Retinal pigment epithelial cell (primary cell): Measurements from ENCODE around the gene TGFBR3L.

ENCODE experiments used
- DNase-seq: peaks from one replicate; pipeline ENCODE4 v3.0.0-alpha.2; 2010; ENCODE audit warnings: low read depth
- H3K4me3 ChIP-seq: 2 replicates; pipeline ENCODE4 v1.5.1; 2011; ENCODE audit warnings: mild to moderate bottlenecking, low read length, control low read depth, moderate library complexity
- CTCF ChIP-seq: conservative IDR thresholded peaks from 2 replicates; pipeline ENCODE4 v1.5.1; 2011; ENCODE audit warnings: low read depth, low read length, control low read depth, inconsistent platforms

Gene TGFBR3L

DNA sequence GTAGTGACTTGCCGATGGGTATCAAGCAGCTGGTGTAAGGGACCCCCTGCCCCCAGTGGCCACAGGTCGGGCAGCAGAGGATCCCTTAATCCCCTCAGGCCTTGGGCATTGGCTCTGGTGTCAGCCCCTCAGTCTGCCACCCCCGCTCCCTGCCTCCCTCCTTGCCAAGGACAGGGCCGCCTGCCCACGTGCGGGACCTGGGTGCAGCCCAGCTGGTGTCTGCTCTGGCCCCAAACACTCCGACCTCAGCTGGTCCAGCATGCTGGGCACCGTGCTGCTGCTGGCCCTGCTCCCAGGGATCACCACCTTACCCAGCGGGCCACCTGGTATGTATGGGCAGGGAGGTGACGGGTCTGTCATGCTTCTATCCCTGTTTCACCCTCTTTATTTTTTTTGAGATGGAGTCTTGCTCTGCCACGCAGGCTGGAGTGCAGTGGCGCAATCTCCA, at the start of gene TGFBR3L:
Gene TGFBR3L, plus strand, starts transcription at position 233 of the 448 bp plus-strand sequence.
- no peak for DNase-seq
- no peak within 1 kb of the TSS for H3K4me3 ChIP-seq
- TF ChIP-seq CTCF: no peak

- TF ChIP-seq CTCF: no peak
- DNase-seq: no peak
Observed at GRCh38 chr19:7865262-7865911, 49.2 kb upstream of the TGFBR3L start.

DNA sequence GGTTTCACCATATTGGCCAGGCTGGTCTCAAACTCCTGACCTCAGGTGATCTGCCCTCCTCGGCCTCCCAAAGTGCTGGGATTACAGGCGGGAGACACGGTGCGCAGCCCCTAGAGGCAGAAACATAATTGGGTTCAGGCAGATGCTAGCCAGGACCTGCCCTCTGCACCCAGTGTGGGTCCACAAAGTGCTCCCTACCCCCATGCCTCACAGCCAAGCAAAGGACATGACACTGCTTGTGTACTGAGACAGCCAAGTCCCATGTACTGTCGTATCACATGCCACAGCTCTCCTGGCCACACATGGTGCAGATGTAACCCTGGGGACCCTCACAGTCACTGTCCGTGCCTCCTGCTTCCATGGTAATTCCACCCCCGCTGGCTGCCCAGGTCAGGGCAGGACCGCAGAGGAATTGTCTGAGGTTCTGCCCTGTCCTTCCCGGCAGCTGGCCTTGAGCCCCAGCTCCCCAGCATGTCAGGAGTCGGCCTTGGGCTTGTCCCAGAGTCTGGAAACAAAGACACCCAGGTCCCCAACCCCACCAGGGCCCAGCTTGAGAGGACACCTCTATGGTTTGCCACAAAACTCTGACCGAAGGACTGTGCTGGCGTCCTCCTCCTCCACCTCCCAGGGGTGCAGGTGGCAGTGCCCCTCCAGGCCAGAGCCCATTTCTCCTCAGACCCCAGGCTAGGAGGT, 48.1 kb upstream of the TGFBR3L start:
- no peak for DNase-seq
- TF ChIP-seq CTCF: no peak
- no peak overlapping the region for H3K4me3 ChIP-seq

More at GRCh38 chr19:7865262-7865911, 49.2 kb upstream of the TGFBR3L start:
- no peak overlapping the region for H3K4me3 ChIP-seq

DNA sequence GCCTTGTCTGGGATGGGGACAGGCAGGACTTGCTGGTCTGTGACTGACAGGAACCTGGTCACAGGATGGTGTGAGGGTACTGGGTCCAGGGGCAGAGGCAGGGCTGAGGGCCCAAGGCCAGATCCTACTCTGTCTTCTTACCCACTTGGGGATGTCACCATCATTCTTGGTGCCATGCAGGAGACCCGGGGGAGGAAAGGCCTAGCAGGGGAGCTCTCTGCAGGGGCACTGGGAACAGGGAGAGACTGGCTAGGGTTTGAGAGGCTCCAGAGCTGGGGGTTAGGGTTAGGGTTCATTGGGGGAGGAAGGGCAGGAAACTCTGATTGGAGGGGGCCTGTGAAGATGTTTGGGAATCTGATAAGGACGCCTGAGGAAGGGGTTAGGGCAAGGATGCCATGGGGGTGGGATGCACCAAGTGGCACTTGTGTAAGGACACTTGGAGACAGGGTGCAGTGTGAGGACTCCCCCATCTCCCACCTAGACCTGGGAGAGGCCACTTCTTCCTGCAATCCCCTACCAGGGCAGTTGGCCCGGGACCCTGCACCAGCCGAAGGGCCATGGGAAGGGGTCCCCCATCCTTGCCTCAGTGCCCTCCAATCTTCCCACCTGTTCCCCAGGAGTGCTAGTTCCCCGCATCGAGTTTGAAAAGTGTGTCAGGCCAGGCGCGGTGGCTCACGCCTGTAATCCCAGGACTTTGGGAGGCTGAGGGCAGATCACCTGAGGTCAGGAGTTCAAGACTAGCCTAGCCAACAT, 47.4 kb upstream of the TGFBR3L start:
- no peak for DNase-seq
- TF ChIP-seq CTCF: no peak
- H3K4me3 ChIP-seq: no peak overlapping the region

DNA sequence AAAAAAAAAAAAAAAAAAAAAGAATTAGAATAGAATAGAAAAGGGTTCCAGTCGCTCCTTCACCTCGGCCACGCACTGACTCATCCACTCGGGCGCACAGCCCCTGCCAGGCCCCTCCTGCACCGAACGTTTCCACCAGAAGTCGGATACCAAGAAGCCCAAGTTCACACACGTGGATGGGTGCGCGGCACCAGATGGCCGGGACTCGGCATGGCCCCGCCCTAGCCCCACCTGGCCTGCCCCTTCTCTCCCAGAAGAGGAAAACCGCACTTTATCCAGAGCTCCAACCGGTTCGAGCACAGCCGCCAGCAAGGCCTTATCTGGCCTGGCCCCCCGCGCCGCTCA, 46.3 kb upstream of the TGFBR3L start:
- DNase-seq: no peak
- no peak overlapping the region for H3K4me3 ChIP-seq
- no peak for TF ChIP-seq CTCF

DNA sequence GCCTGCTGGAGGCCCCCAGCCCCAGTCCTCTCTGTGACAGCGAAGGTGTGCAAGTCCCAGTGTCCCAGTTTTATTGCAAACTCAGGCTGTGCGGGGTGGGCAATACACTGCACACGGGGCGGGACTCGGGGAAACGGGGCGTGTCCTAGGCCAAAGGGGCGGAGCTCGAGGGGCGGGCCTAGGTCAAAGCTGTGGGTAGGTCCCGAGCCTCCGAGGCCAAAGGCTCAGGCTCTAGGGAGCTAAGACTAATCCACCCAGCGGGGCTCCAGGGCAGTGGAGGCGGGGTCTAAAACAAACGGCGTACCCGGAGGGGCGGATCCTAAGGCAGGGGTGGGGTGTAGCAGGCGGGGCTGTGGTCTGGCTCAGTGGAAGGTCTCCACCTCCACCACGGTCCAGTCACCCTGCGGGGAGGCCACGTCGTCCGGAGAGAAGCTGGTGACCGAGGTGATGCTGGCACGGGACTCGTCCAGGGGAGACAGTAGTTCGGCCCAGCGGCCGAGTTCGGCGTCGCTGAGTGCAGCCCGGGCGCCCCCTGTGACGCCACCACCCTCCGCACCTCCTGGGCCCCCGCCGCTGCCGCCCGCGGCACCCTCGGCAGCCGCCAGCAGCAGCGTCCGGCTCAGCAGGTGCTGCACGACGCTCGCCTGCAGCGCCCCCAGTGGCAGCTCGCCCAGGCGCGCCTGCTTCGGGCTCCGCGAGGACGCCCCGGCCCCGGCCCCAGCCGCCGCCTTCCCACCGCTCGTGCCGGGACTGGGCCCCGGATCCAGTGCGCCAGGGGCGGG, 45.8 kb upstream of the TGFBR3L start:
- H3K4me3 ChIP-seq: peak overlapping the region; percentile 44
- peak; percentile 54 for DNase-seq

More for the DNA sequence above, 45.8 kb upstream of the TGFBR3L start:
- TF ChIP-seq CTCF: peak; percentile 60
